Measurements from ENCODE around the gene FMNL2. TPM values are rescaled to one million over a fixed set of nuclear protein-coding genes. Genes with fewer than 3 reads are reported as not detected.

FMNL2 gene
- total RNA-seq, 3 donors from 2014 or later (not counting 1 experiment from before 2014, with no cell fraction given): 0.34 to 3.0 (median 0.78) TPM

GRCh38 chr2:152449578-152449977 is 114.6 kb downstream of the FMNL2 start:
- ATAC-seq (no peak), DNase-seq (no peak)
- Histone ChIP-seq H3K4me1 (ENCODE audit: control insufficient read depth, insufficient read depth, low read length) (no peaks in the 10 kb centered on the region), H3K4me3 (ENCODE audit: low read length) (no peak overlapping the region), H3K36me3 (ENCODE audit: control insufficient read depth, insufficient read depth, low read length) (no peaks in the 10 kb centered on the region), H3K27me3 (ENCODE audit: control insufficient read depth, insufficient read depth, low read length) (no peaks in the 10 kb centered on the region), H3K9me3 (ENCODE audit: control insufficient read depth, insufficient read depth, low read length) (no peaks in the 10 kb centered on the region), H3K27ac (ENCODE audit: low read length) (no peak overlapping the region)
- H3K9me3 Mint-ChIP-seq: no peaks in the 10 kb centered on the region
- no peak overlapping the region for H3K4me3 Mint-ChIP-seq
- intact Hi-C loops (cut with micrococcal nuclease): no loop called here
- no peaks in the 10 kb centered on the region for H3K4me1 Mint-ChIP-seq
- H3K27me3 Mint-ChIP-seq (ENCODE audit: low read depth in 2 of 2): peaks cover 2 to 7% of the 10 kb centered on the region in 2 donors
- no peaks in the 10 kb centered on the region for H3K36me3 Mint-ChIP-seq
- no peak for TF ChIP-seq CTCF (IDR thresholded peaks at IDR 0.05)
- 95% methylated on average over 3 of the region's 3 CpGs for WGBS (ENCODE audit: insufficient coverage)
- H3K27ac Mint-ChIP-seq: no peak overlapping the region

GRCh38 chr2:152450176-152450575 is 115.2 kb downstream of the FMNL2 start:
- Mint-ChIP-seq H3K9me3 (no peaks in the 10 kb centered on the region), H3K36me3 (no peaks in the 10 kb centered on the region), H3K27ac (no peak overlapping the region), H3K4me1 (no peaks in the 10 kb centered on the region), H3K27me3 (ENCODE audit: low read depth in 2 of 2) (peaks cover 2 to 7% of the 10 kb centered on the region in 2 donors), H3K4me3 (no peak overlapping the region)
- H3K4me3 ChIP-seq (ENCODE audit: low read length): no peak overlapping the region
- no peaks in the 10 kb centered on the region for H3K9me3 ChIP-seq (ENCODE audit: control insufficient read depth, insufficient read depth, low read length)
- H3K27me3 ChIP-seq (ENCODE audit: control insufficient read depth, insufficient read depth, low read length): no peaks in the 10 kb centered on the region
- DNase-seq: no peak
- no peak overlapping the region for H3K27ac ChIP-seq (ENCODE audit: low read length)
- intact Hi-C loops (cut with micrococcal nuclease): no loop called here
- no peak for TF ChIP-seq CTCF (IDR thresholded peaks at IDR 0.05)
- WGBS (ENCODE audit: insufficient coverage): 94% methylated on average over 4 of the region's 4 CpGs
- no peaks in the 10 kb centered on the region for H3K4me1 ChIP-seq (ENCODE audit: control insufficient read depth, insufficient read depth, low read length)
- ATAC-seq: no peak
- no peaks in the 10 kb centered on the region for H3K36me3 ChIP-seq (ENCODE audit: control insufficient read depth, insufficient read depth, low read length)

GRCh38 chr2:152452256-152452973 is 117.4 kb downstream of the FMNL2 start:
- ATAC-seq (no peak), DNase-seq (no peak)
- H3K27me3 ChIP-seq (ENCODE audit: control insufficient read depth, insufficient read depth, low read length): no peaks in the 10 kb centered on the region
- no peaks in the 10 kb centered on the region for H3K9me3 ChIP-seq (ENCODE audit: control insufficient read depth, insufficient read depth, low read length)
- Mint-ChIP-seq H3K27ac (no peak overlapping the region), H3K4me3 (no peak overlapping the region), H3K27me3 (ENCODE audit: low read depth in 2 of 2) (peaks cover 2 to 7% of the 10 kb centered on the region in 2 donors), H3K9me3 (no peaks in the 10 kb centered on the region), H3K4me1 (no peaks in the 10 kb centered on the region), H3K36me3 (no peaks in the 10 kb centered on the region)
- no peak for TF ChIP-seq CTCF (IDR thresholded peaks at IDR 0.05)
- no peaks in the 10 kb centered on the region for H3K36me3 ChIP-seq (ENCODE audit: control insufficient read depth, insufficient read depth, low read length)
- 85% methylated on average over 11 of the region's 13 CpGs for WGBS (ENCODE audit: insufficient coverage)
- no peak overlapping the region for H3K4me3 ChIP-seq (ENCODE audit: low read length)
- H3K27ac ChIP-seq (ENCODE audit: low read length): no peak overlapping the region
- intact Hi-C loops (cut with micrococcal nuclease): no loop called here
- H3K4me1 ChIP-seq (ENCODE audit: control insufficient read depth, insufficient read depth, low read length): no peaks in the 10 kb centered on the region

Measured in natural killer cell (primary cell).